Stimulated activated CD8-positive, alpha-beta memory T cell treated with anti-CD3 and anti-CD28 coated beads, Interleukin-2, amount 100 ng/mL, for 1 hour (primary cell): ENCODE results near the gene RYR3.
"Not testable (repeated sequence)": the region's sequence is repeated elsewhere in the genome, so short reads cannot be mapped to it uniquely, and the experiment has no call there.

ENCODE experiments used
- DNase-seq, 2 donors: peaks; one replicate each; pipeline ENCODE4 v3.0.0-alpha.2; 2020; ENCODE audit warnings: low read depth in 2 of 2

The RYR3 gene

DNA sequence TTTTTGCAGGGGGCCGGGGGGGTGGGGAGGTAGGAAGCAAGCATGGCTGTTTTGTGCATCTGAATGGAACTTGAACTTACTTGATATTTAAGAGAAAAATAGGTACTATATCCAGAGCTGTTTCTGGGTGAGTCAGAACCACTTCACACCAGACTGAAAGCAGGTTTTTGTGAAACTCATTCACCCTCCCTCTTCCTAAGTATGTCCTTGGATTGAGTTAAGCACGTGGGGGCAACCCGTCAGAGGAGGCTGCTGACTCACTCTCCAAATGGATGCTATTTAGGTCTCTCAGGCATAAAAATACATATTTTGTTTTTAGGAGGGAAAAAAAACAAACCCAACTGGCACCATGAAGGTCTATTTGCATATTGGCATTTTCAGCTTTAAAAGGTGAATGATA, 270.3 kb downstream of the RYR3 start:
- no peak for DNase-seq

- DNase-seq = no peak
These were observed 274.0 kb downstream of the RYR3 start for GRCh38 chr15:33584797-33585196.

- no peak for DNase-seq
These were observed 276.3 kb downstream of the RYR3 start for GRCh38 chr15:33586786-33587697.

GRCh38 chr15:33587773-33588172, 277.0 kb downstream of the RYR3 start:
- no peak for DNase-seq

GRCh38 chr15:33592864-33593263, 282.1 kb downstream of the RYR3 start:
- no peak for DNase-seq

DNA sequence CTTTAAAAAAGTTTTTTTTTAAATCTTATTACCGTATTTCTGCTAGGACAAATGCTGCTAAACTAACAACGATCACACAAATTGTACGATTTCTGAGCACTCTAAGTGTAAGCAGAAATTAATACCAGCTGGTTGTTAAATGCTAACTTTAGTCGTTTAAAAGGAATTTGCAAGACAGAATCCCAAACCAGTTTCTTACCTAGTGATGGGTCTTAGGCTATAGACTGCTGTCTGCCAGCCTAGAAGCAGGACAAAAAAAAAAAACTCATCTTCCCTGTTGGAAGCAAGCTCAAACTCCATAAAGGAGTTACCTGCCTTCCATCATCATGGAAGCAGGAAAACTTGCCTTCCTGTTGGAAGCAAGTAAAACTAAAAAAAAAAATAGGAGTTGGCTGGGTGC, 287.6 kb downstream of the RYR3 start:
- not testable (repeated sequence) for DNase-seq

GRCh38 chr15:33600212-33600611, 289.4 kb downstream of the RYR3 start:
- DNase-seq = no peak

GRCh38 chr15:33601461-33601860, 290.7 kb downstream of the RYR3 start:
- no peak for DNase-seq

GRCh38 chr15:33608714-33609113, 297.9 kb downstream of the RYR3 start:
- no peak for DNase-seq

DNA sequence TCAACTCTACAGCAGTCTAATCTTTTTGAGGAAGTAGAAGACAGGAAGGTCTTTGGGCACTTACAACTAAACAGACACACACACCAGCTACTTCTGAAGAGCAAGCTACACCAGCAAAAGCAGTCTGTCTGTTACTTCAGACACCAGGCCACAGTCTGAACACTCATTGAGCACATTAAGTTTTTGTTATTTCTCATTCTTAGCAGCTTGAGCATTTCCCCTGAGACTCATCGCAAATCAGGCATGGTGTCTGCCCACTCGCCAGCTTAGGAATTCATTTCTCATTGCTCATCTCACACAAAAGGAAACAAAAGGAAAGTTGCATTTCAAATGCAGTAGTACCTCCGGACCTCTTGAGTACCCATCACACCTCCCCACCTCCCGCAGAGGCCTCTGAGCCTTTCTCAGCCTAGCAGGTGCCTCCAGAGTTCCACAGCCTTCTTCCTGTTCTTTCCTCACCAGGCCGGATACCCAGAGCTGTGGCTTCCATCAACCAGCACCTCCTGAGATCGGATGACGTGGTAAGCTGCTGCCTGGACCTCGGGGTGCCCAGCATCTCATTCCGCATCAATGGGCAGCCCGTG, 302.0 kb downstream of the RYR3 start:
- DNase-seq = no peak

DNA sequence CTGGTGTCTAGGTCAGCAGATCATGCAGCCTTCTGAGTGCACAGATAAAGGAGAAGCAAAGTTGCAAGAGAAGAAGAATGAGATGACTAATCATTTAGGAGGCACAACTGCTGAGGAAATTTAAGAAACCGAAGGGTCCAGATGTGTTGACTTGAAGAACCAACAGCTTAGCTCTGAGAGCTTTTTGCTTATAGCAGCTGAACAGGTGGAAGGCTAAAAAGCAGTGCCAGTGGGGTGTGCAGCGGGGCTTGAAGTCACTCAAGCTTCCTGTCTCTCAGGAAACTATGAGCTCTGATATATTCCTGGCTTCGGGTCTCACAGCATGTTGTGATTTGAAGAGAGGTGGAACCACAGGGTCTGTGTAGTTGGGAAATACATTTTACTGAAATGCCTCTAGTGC, 305.7 kb downstream of the RYR3 start:
- DNase-seq = no peak

GRCh38 chr15:33618350-33618749, 307.6 kb downstream of the RYR3 start:
- DNase-seq = no peak

DNA sequence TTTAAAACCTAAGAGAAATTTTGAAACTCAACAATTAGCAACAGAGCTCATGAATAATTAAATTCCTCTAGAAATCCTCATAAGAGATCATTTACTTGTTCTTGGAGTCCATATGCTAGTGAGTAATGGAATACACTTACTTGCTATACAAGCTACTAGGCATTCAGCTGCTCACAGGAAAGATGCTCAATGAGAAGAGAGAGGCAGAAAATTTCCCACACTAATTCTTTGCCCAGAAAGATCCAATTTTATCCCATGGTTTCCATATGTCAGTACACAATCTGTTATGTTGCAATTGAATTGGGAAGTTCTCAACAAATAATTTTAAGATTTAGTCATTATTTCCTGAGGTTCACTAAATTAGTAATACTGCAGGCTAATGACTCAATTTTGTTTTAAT, 310.4 kb downstream of the RYR3 start:
- DNase-seq = no peak

DNA sequence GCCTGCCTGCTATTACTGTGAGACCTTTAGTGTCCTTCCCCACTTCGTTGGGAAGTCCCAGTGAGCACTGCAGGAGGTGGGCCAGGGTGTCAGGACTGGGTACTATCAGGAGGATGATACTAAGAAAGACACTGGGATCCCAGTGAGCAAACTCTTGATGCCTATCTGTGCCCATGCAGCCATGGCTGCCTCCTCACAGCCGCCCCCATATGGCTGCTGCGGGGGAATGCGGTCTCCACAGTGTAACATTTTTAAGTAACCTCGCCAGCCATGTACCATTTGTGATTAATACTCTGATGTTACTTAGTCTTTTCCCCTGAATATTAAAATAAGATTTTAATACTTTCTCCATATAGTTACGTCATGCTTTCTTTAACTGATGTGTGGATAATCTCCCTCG, 312.2 kb downstream of the RYR3 start:
- no peak for DNase-seq

- DNase-seq = no peak
These were observed 313.7 kb downstream of the RYR3 start for GRCh38 chr15:33624439-33624838.

GRCh38 chr15:33629647-33630046, 318.9 kb downstream of the RYR3 start:
- no peak for DNase-seq

DNA sequence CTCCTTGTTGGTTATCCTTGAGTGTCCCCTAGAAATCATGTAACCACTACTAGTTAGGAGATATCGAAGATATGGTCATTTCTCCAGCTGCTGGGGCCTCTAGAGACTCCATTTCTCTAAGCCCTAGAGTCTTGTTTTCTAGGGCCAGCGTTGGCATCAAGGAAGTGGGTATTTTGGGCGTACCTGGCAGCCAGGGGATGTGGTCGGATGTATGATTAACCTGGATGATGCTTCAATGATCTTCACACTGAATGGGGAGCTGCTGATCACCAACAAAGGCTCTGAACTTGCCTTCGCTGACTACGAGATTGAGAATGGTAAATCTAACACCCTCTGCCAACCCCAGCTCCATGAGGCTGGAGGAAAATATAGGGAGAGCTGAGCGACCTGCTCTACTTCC, 325.5 kb downstream of the RYR3 start:
- DNase-seq = no peak

- no peak for DNase-seq
These were observed 326.2 kb downstream of the RYR3 start for GRCh38 chr15:33636958-33637357.

- DNase-seq = no peak
These were observed 327.7 kb downstream of the RYR3 start for GRCh38 chr15:33638453-33638852.

GRCh38 chr15:33639051-33639450, 328.3 kb downstream of the RYR3 start:
- no peak for DNase-seq

DNA sequence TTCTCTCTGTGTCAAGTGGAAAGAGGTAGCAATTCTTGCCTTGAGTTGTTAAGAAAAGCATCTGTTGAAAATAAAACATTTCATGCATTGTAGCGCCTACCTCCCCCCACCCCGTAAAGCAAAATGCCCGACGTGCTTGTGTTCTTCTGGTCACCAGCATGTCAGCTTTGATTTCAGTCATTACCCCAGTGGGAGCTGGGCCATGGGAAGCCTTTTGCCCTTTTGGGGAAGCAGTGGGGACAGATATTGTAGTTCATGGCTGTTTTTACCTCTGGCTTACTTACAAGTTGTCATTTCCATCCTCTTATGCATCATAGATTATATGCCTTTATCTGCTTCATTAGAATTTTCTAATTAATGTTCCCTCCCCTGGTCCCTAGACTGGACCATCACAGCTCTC, 328.7 kb downstream of the RYR3 start:
- DNase-seq = no peak

GRCh38 chr15:33639978-33640377, 329.2 kb downstream of the RYR3 start:
- no peak for DNase-seq

GRCh38 chr15:33641069-33641468, 330.3 kb downstream of the RYR3 start:
- DNase-seq = no peak
